ENCODE data around the gene SORCS1.

The SORCS1 gene

GRCh38 chr10:106540645-106541044, 623.9 kb downstream of the SORCS1 start:
- DNase-seq (ENCODE audit: low spot score): no peak

GRCh38 chr10:106537866-106538265, 626.6 kb downstream of the SORCS1 start:
- no peak for DNase-seq (ENCODE audit: low spot score)

GRCh38 chr10:106535304-106535953, 629.1 kb downstream of the SORCS1 start:
- no peak for DNase-seq (ENCODE audit: low spot score)

GRCh38 chr10:106534441-106534840, 630.1 kb downstream of the SORCS1 start:
- DNase-seq (ENCODE audit: low spot score): no peak

GRCh38 chr10:106528702-106529101, 635.8 kb downstream of the SORCS1 start:
- DNase-seq (ENCODE audit: low spot score): no peak

- DNase-seq (ENCODE audit: low spot score): no peak
Observed at GRCh38 chr10:106525835-106526234, 638.7 kb downstream of the SORCS1 start.

Measured in ecto neural progenitor cell (in vitro differentiated cells).